Keratinocyte (primary cell): ENCODE data around the gene GRM2.

ENCODE experiments used
- EZH2 ChIP-seq: IDR thresholded peaks from one replicate; pipeline ENCODE4 v1.6.1; 2012; ENCODE audit warnings: inconsistent platforms, mild to moderate bottlenecking, low read length, moderate library complexity
- TF ChIP-seq, protein P1 (sequence below), 3 experiments: IDR thresholded peaks in 1 of 3; conservative IDR thresholded peaks in 1 of 3; optimal IDR thresholded peaks in 1 of 3; 2 replicates in 2 of 3; 3 replicates in 1 of 3; pipeline versions ENCODE3 to v1.5.1; 2011; ENCODE audit warnings: low read length in 3 of 3, mild to moderate bottlenecking in 3 of 3, moderate library complexity in 2 of 3, control low read depth in 1 of 3, inconsistent platforms in 1 of 3; ENCODE audit not compliant: insufficient read depth in 2 of 3; ENCODE audit errors: extremely low read depth in 1 of 3

DNA sequence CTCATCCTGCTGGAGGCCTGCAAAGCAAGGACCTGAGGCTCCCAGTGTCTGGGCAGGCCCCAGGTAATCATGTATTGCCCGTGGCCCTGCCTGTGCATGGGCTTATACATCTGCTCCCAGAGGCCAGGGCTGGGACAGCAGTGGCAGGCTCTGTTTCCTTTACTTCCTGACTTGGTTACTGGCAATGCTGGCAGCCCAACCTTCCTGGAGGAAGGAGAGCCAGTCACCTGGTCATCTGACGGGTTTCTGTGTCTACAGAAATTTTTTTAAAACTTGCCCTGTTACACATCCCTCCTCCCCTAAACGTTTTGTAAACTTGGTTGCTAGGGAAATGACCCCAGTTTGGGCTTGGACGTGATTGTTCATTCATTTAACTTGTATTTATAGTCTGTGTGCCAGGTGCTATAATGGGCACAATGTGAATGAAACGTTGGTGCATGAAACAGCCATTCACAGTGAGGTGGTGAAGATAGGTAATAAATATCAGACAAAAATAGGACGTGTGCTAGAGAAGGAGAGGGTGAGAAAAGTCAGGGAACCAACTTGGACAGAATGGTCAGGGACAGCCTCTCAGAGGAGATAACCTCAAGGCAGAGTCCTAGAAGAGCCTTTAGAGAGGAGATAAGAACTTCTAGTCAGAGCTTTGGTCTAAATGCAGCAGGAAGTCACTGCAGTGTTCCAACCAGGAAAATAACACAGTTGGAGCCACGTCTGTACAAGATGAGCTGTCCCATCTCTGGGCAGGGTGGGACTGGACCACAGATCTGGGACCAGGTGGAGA lies 21.7 kb upstream of the GRM2 start:
- TF ChIP-seq, protein P1, sequence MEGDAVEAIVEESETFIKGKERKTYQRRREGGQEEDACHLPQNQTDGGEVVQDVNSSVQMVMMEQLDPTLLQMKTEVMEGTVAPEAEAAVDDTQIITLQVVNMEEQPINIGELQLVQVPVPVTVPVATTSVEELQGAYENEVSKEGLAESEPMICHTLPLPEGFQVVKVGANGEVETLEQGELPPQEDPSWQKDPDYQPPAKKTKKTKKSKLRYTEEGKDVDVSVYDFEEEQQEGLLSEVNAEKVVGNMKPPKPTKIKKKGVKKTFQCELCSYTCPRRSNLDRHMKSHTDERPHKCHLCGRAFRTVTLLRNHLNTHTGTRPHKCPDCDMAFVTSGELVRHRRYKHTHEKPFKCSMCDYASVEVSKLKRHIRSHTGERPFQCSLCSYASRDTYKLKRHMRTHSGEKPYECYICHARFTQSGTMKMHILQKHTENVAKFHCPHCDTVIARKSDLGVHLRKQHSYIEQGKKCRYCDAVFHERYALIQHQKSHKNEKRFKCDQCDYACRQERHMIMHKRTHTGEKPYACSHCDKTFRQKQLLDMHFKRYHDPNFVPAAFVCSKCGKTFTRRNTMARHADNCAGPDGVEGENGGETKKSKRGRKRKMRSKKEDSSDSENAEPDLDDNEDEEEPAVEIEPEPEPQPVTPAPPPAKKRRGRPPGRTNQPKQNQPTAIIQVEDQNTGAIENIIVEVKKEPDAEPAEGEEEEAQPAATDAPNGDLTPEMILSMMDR (optimal IDR thresholded peaks at IDR 0.05 in 1 of 3, IDR thresholded peaks at IDR 0.05 in 1 of 3, conservative IDR thresholded peaks at IDR 0.05 in 1 of 3; ENCODE audit: extremely low read depth in 1 of 3, insufficient read depth in 2 of 3, low read length in 3 of 3): no peak
- TF ChIP-seq EZH2: no peak
